RCC 7860 (cell line): ENCODE measurements around the gene CCNY.

Experiments
- DNase-seq: peaks from one replicate; pipeline ENCODE4 v3.0.0-alpha.2; 2015; ENCODE audit warnings: low spot score
- FAIRE-seq: peaks from 2 replicates; lab custom pipeline; 2012; peaks lifted over from hg19 to GRCh38; lab: Jason Lieb, UNC

CCNY gene

DNA sequence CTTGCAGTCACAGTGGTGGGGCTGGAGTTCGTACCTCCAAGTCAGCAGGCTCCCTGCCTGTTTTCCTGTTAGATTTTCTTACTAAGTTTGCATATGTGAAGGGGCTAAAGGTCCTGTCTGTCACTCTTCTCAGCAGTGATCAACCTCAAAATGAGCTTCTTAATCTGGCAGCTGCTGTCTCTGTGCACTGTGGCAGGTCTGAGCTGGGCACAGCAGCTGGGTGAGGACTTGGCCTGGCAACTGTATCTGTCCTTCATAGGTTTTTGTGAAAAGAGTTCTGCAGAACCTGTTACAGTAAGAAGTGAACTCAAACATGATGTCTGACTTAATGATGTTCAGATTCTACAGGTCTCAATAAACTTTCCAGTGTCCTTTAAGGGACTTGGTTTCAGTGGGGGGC lies 237.5 kb downstream of the CCNY start:
- no peak for FAIRE-seq

DNA sequence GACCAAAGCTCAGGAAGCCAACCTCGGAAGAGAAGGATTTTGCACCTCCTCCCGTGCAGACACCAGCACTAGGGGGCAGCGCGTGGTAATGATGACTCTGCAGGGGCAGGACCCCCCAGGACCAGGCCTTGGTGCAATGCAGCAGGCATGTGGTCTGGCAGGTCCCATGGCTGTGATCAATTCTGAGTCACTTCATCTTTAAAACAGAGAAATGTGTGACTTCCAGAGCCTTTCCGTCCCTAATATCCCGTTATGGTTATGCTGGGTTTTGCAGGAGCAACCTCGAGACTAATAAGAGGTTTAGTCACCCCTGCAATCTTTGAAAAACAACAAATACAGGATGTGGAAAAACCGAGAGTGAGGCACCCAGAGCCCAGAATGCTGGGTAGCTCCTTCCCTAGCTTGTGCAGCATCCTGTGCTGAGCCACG lies 238.6 kb downstream of the CCNY start:
- peak; percentile 81 for DNase-seq
- FAIRE-seq, result no peak

More for the DNA sequence above, 237.5 kb downstream of the CCNY start:
- no peak for DNase-seq

DNA sequence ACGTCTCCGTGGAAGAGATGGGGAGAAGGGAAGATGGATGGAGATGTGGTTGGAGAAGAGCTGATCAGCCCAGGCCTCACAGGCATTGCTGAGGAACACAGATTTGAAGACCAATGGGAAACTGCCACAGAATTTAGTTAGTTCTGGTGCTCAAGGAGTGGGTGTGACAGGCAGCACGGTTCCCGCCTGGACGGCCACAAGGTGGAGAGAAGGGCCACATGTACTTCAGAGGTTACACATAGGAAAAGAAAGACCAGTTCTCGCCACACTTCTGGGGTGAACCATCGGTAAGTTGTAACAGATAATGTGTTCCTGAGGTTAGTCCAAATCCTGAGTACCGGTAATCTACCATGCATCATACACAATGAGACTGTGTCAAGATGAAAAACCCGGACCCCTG lies 239.3 kb downstream of the CCNY start:
- DNase-seq (no peak), FAIRE-seq (no peak)

DNA sequence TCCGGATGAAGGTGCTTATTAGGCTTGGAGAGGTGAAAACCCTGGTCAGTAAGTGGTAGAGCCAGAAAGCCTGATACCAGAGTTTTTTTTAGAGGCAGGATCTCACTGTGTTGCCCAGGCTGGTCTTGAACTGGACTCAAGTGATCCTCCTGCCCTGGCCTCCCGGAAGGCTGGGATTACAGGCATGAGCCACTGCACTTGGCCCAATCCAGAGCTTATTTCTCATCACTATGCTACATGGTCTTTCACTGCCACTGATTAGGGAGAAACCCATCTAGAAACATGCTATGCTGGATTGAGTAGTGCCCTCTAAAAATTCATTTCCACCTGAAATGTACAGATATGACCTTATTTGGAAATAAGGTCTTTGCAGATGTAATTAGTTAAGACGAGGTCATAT lies 240.4 kb downstream of the CCNY start:
- DNase-seq (no peak), FAIRE-seq (no peak)

DNA sequence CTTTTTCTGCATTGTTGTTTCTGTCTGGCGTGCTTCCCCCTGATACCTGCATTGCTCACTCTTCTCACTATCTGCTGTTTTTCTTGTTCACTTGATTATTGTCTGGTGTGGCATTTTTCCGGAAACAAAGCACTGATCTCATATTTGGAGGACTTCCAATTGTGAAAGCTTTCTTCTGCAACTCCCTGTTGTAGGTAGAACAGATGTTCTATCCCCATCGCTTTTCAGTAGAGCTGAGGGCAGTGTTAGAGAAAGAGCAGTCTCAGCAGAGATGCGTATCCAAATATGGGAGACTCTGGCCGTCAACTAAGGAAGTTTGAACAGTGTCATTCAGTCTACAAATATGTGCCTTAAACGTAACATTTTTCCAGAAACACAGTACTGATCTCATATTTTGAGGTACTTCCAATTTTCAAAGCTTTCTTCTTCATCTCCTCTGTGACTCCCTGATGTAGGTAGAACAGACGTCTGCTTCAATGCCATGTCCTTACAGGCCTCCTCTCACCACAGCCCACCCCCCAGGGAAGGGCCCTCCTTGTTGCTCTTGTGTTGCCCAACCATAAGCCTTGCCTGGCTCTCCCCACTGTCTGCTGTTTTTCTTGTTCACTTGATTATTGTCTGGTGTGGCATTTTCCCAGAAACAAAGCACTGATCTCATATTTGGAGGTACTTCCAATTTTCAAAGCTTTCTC lies 241.8 kb downstream of the CCNY start:
- DNase-seq, result no peak
- FAIRE-seq, result no peak

DNA sequence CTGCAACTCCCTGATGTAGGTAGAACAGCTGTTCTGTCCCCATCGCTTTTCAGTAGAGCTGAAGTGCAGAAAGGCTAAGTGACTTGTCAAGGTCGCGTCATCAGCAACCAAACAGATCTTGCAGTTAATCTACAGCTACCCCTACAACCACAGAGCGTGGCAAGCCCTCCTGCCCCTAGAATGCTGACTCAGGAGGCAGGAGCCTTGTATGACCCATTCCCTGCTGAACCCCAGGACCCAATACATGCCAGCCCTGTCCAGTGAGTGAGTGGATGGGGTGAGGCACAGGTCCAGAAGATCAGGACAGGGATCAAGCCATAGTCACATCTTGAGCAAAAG lies 242.3 kb downstream of the CCNY start:
- peak; percentile 32 for DNase-seq
- no peak for FAIRE-seq

DNA sequence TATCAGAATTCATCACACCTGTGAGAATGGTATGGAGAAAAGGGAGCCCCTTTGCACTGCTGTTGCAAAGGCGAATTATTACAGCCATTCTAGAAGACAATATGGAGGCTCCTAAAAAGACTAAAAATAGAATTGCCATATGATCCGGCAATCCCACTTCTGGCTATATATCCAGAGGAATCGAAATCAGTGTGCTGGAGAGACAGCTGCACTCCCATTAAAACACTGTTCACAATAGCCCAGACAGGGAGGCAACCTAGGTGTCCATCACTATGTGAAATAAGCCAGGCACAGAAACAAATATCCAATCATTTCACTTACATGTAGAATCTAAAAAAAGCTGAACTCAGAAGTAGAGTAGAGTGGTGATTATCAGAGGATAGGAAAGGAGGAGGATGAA lies 242.8 kb downstream of the CCNY start:
- FAIRE-seq (no peak), DNase-seq (no peak)

DNA sequence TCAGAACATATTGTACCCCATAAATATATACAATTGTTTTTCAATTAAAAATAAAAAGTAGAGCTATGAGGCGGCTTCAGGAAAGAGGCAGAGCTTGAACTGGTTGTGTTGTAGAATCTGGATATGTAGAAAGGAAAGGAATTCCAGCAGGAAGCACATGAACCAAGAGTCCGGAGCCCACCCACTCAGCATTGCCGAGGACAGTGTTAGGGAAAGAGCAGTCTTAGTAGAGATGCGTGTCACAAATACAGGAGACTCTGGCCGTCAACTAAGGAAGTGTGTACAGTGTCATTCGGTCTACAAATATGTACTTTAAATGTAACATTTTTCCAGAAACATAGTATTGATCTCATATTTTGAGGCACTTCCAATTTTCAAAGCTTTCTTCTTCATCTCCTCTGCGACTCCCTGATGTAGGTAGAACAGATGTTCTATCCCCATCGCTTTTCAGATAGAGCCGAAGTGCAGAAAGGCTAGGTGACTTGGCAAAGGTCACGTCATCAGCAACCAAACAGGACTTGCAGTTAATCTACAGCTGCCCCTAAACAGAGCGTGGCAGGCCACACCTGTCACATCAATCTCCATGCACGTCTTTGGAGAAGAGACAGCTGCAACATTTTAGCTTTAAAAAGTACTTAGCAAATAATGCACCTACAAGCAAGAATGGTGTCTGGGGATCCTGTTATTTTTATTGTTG lies 243.6 kb downstream of the CCNY start:
- DNase-seq, result no peak
- FAIRE-seq, result no peak

DNA sequence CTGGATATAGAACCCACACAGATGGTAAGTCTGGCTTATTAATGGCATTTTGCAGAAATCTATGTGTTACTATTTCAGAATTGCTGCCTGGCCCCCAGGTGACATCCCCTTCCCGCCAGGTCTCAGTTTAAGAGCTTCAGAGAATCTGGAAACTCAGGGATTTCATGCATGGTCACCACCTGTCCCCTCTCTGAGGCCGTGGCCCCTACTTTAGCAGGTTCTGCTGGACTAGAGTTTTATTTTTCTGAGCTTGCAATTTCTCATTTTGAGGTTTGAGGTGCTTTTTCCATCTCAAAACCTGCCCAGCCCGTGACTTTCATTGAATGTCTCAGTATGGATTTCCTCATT lies 244.1 kb downstream of the CCNY start:
- no peak for DNase-seq
- FAIRE-seq, result no peak

DNA sequence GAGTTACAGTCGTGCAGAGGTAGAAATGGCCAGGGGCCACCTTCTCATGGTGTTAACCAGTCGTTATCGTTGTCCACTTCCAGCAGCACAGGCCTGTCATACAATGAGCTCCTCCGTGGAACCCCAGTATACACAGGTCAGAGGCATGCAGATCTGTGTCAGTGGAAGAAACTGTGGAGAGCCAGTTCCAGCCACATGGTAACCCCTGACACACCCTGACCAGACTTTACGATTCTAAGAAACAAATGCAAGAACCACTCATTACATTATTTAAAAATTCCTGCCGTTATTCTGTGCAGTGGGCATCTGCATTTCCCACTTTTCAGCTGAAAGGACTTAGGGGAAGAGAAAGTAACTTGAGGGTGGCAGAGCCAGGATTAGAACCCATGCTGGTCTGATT lies 245.3 kb downstream of the CCNY start:
- FAIRE-seq (no peak), DNase-seq (no peak)

DNA sequence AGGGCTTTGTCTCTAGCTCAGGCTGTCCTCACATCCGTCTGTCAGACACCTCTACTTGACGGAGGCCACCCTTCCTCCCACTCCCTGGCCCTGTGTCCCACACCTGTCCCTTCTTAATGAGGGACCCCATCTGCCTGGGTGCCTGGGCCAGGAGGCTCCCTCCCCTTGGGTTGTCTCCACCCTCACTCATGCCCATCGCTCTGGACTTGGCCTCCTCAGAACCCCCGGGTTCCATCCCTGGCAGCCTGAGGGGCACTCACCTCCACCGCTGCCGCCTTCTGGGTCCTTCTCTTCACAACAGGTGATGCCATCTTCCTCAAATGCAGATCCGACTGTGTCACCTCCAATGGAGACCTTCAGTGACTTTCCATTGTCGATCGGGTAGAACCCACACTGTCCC lies 248.6 kb downstream of the CCNY start:
- DNase-seq (no peak), FAIRE-seq (no peak)

DNA sequence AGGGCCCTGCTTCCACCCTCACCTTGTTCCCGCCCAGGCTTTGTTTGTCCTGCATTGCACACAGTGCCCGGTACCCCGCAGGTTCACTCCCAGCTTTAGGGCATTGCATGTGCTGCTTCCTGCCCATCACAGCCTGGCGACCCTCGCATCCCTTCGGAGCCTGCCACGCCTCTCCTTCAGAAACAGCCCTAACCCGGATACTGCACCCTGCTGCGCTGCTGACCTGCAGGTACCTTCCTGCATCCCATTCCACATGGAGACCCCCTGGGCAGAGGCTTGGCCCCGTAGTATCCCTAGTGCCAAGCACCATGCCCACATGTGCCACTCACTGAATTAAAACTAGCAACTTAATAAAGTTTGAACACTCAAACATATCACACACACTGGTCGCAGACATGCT lies 249.0 kb downstream of the CCNY start:
- no peak for FAIRE-seq
- DNase-seq, result no peak

DNA sequence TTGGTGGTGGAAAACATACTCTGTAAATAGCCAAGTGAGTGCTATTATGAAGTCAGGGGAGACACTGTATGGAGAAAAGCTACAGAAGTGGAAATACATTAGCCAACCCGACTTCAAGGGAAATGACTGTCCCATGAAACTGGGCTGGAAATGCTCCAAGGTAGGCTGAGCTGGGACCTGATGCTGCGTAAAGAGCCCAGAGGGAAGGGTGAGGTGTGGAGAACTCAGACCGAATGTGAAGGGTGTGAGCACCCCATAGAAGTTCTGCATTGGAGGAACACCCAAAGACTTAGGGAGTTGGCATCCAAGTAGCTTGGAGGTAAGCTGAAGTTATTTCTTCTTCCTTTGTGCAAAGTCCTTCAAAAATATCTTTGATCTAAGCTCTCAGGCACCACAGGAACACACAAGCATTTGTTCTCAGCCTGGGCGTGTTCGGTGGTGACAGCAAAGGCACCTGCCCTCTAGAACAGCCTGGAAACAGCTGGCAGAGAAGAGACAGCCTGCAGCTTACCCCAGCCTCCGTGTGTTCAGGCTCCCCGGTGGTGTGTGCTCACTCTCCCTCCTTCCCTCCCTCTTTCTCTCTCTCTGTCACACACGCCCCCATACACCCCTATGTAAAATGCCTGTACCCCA lies 249.7 kb downstream of the CCNY start:
- no peak for FAIRE-seq
- DNase-seq, result no peak

DNA sequence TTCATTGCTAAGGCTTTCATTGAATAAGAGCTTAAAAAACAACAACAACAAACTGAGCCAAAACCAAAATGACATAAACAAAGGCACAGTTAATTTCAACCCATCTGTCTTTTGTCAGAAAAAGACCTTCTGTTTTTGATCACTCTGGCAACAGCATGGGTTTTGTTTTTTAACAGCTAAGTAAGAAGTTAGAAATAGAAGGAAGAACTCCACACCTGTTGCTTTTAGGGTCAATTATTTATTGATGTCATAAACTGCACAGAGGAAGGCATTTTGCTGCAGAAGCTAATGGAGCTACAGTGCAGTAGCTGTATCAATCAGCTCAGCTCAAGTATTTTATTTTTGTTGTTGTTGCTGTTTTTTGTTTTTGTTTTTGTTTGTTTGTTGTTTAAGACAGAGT lies 252.5 kb downstream of the CCNY start:
- no peak for FAIRE-seq
- no peak for DNase-seq

DNA sequence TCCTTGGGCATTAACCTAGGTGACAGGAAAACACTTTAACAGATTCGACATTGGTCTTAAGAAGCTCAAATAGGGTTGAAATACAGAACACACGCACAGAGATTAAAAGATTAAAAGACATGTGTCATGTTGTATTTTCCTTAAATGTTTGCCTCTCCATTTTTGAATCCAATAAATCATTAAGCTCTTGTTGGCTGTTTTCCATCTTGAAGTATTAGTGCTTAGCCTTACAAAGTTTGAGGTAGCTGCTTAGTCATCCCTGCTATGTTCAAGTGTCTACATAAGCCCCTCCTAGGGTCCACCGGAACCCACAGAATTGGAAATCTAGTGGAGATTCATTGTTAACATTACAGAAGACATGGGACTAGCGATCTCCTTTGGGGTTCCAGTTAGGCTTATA lies 256.1 kb downstream of the CCNY start:
- FAIRE-seq (no peak), DNase-seq (no peak)

DNA sequence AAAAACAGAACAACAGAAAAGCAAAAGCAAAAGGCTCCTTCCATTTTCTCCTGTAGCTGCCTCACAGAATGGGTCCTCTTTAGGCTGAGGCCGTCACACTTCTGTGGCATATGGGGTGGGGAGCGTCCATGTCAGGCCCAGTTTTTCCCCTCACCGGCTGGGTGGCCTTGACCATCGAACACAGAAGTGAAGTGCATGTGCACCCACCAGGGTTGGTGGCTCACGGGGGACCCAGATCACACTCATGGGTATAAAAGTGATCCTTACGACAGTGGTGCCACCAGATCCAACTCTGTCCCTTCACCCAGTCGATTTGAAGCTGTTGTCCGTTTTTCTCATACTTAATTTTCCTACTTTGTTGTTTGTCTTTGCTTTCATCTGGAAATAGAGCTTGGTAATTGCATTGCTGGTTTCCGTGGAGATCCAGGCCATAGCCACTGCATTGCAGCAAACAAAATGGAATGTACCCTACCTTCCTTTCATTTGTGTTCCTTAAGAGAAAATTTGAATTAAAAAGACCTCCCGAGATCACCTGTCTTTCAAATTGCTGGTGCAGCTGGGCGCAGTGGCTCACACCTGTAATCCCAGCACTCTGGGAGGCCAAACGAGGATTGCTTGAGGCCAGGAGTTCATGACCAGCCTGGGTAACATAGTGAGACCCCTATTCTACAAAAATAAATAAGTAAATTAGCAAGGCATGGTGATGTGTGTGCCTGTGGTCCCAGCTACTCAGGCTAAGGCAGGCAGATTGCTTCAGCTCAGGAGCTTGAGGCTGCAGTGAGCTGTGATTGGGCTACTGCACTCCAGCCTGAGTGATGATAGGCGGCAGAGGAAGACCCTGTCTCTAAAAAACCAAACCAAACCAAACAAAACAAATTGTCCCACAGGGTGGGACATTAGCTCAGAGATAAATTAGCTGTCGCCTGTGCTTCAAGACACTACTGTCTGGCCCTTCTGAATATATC lies 258.1 kb downstream of the CCNY start:
- DNase-seq (no peak), FAIRE-seq (no peak)

DNA sequence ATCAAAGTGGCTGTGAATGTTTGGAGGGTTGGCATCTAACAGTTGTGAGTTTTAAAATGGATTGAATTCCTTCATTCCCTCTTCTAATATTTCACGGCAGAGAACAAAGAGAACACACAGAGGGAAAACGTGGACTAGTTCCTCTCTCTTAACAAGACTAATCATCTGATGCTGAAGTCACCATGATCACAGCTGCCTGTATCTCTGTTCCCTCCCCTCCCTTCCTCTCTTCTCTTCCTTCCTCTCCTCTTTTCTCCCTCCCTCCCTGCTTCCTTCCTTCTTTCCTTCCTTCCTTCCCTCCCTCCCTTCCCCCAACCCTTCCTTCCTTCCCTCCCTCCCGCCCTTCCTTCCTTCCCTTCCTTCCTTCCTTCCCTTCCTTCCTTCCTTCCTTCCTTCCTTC lies 258.8 kb downstream of the CCNY start:
- DNase-seq (no peak), FAIRE-seq (no peak)

DNA sequence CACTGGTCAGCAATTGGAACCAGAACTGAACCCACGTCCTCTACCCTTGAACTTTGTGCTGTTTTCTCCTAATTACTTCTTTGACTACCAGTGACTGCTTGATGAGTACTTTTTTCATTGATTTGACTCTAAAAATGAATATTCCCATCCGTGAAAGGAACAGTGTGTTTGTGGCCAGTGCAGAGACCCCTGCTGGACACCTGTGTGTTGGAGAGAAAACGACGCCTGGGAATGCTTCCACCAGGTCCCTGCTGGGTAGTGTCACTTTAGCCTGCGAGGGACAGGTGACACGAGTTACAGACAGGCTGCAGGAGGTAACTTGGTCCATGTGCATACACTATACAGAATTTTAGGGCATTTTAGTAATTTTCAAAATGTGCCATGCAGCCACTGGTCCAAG lies 262.1 kb downstream of the CCNY start:
- DNase-seq (no peak), FAIRE-seq (no peak)

DNA sequence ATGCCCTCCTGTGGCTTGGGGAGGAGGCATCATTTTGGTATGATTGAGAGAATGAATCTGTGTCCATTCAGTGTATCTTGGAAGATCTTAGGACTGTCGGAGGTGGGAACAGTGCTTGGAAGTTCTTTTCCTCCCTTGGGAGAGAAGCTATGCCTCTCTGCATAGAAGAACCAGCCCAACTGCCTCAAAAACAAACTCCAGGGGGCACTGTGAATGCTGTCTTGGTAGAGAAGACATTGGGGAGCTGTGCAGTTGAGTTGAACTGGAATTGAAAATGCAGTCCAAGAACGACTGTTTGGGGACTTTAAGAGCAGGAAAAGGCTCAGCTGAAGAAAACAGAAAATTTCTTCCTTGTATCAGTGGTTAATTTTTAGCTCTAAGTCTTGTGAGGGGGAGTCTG lies 263.9 kb downstream of the CCNY start:
- DNase-seq (no peak), FAIRE-seq (no peak)

DNA sequence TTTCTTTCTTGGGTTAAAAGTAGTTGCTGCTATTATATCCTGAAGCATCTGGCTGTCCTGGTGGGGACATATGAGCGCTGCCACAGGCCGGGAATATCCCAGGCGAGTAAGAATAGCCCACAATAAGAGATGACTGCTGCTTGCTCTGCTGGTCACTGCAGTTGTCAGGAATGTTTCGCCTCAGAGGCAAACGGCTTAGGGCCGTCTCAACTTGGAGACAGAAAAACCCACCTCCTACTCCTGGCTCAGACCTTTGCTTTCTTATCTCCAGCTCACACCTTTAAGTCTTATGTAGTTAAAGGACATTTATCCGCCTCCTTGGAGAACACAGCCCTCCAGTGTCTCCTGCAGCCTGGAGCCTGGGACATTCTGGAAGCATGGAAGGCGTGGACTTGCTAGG lies 268.9 kb downstream of the CCNY start, which contains the start of gene GJD4:
Gene GJD4, plus strand, starts transcription at position 151 of the 400 bp plus-strand sequence. Its CDS starts 227 bp downstream, at position 378.
- FAIRE-seq (no peak), DNase-seq (no peak)

DNA sequence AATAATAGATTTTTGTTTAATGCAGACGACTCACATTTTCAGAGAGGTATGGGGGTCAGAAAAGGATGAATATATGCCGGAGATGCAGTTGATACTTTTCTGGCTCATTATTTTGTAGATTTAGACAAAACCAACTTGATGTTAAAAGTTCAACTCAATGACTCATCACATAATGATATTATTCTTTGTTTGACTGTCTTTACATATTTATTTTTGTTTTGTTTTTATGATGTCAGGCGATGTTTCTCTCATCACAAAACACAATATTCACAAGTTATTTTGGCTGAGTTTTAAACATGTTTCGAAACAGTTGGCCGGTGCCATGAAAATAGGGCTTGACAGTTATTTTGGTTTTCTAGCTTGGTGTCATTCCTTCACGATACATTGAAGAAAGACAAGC lies 270.1 kb downstream of the CCNY start:
- DNase-seq (no peak), FAIRE-seq (no peak)
